ENCODE results near the gene FRY.
A peak's percentile ranks its signal among the peaks of the same experiment; 100 is the strongest.
"Not testable (repeated sequence)": the region's sequence is repeated elsewhere in the genome, so short reads cannot be mapped to it uniquely, and the experiment has no call there.

FRY gene

DNA sequence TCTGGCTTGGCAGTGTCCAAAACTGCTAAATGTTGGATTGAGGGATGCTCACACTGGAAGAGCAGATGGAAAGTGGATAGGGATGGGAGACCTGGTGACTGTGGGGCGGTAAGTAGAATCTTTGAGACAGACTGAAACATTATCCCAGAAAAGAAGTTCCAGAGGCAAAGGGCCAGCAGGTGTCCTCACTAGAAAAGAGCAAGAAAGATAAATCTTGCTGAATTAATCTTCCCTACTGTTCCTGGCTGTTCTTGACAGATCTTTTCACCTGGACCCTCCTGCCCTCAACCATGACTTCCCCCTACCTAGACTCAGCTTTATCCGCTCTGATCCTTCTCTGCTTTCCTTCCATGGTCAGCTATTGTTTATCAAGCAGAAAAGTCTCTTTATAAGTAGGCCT, 35.0 kb upstream of the FRY start:
- CTCF ChIA-PET, result no interaction called here
- DNase-seq (ENCODE audit: low spot score), result no peak
- TF ChIP-seq, protein P1, sequence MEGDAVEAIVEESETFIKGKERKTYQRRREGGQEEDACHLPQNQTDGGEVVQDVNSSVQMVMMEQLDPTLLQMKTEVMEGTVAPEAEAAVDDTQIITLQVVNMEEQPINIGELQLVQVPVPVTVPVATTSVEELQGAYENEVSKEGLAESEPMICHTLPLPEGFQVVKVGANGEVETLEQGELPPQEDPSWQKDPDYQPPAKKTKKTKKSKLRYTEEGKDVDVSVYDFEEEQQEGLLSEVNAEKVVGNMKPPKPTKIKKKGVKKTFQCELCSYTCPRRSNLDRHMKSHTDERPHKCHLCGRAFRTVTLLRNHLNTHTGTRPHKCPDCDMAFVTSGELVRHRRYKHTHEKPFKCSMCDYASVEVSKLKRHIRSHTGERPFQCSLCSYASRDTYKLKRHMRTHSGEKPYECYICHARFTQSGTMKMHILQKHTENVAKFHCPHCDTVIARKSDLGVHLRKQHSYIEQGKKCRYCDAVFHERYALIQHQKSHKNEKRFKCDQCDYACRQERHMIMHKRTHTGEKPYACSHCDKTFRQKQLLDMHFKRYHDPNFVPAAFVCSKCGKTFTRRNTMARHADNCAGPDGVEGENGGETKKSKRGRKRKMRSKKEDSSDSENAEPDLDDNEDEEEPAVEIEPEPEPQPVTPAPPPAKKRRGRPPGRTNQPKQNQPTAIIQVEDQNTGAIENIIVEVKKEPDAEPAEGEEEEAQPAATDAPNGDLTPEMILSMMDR (conservative IDR thresholded peaks at IDR 0.05; ENCODE audit: low read depth), result no peak
- POLR2A ChIA-PET (ENCODE audit: low non-redundant PET), result no interaction called here
- no peak overlapping the region for H3K27ac ChIP-seq

DNA sequence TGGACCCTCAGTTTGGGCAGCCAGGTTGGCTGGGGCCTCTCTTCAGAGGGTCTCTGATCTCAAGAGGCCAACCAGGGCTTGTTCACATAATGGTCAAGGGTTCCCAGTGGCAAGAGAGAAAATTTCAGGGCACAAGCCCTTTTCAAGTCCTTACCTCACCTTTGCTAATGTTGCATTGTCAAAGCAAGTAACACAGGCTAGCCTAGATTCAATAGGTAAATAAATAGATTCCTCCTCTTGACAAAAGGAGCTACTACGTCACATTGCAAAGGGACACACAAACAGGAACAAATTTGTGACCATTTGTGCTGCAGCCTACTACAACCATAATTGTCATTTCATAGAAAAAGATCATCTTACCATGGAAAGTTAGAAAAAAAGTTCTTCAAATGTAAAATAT, 33.9 kb upstream of the FRY start:
- DNase-seq (ENCODE audit: low spot score), result no peak
- ChIA-PET POLR2A (ENCODE audit: low non-redundant PET) (no interaction called here), CTCF (no interaction called here)
- TF ChIP-seq, protein P1 (conservative IDR thresholded peaks at IDR 0.05; ENCODE audit: low read depth), result no peak
- no peak overlapping the region for H3K27ac ChIP-seq

DNA sequence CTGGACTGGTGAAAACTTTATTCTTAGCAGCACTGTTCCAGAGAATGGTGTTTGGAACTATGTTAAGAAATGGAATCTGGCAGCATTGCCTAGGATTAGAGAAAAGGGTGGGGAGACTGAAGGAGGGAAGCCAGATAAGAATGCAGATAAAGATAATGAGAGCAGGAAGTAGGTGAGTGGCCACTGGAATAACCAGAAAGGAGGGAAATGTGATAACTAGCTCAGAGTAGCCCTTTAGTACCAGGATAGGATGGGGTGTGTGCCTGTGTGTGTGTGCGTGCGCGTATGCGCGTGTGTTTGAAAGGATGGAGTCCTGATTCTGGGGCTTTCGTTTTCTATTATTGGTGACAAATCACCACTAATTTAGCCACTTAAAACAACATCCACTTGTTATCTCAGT, 33.4 kb upstream of the FRY start:
- no peak for DNase-seq (ENCODE audit: low spot score)
- no peak overlapping the region for H3K27ac ChIP-seq
- ChIA-PET CTCF (no interaction called here), POLR2A (ENCODE audit: low non-redundant PET) (no interaction called here)
- TF ChIP-seq, protein P1 (conservative IDR thresholded peaks at IDR 0.05; ENCODE audit: low read depth), result no peak

DNA sequence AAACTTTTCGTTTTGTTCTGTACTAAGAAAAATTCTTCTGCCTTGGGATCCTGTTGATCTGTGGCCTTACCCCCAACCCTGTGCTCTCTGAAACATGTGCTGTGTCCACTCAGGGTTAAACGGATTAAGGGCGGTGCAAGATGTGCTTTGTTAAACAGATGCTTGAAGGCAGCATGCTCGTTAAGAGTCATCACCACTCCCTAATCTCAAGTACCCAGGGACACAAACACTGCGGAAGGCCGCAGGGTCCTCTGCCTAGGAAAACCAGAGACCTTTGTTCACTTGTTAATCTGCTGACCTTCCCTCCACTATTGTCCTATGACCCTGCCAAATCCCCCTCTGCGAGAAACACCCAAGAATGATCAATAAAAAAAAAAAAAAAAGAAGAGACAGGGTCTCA, 30.8 kb upstream of the FRY start:
- POLR2A ChIA-PET (ENCODE audit: low non-redundant PET); DNase-seq (ENCODE audit: low spot score); H3K27ac ChIP-seq: not testable (repeated sequence)
- CTCF ChIA-PET, result interaction anchor here (0.5 kb wide), 1 partner anchor 108 kb away, joined by 3 read pairs; no protein-coding TSS in a partner anchor

DNA sequence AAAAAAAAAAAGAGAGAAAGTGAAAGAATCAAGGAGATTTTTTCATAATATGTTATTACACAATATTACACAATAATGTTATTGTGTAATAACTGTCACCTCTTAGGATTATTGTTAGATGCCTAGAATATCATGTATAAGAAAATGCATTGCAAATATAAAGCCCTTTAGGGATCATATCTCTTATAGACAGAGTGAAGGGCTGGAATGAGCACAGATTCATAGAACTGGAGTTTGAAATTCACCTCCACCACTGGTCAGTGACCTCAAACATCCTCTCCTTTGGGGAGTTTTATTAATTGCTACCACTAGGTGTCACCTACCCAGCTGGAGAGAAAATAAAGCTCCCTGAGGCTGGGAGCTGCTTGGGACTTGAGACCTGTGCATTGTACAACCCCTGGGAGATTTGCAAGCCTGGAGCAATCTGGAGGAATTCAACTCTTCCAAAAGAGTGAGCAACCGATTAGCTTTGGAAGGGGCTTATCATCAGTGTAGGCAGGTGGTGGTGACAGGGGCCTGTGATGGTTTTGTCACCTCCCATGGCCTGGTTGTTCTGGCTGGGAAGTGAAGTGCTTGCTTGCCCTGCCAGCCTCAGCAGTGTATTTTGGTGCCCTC, 30.3 kb upstream of the FRY start:
- CTCF ChIA-PET, result interaction anchor here (0.5 to 0.6 kb wide), 3 partner anchors 55 to 125 kb away, joined by 3 read pairs; no protein-coding TSS in a partner anchor
- POLR2A ChIA-PET (ENCODE audit: low non-redundant PET), result no interaction called here
- peak; percentile 55 for DNase-seq (ENCODE audit: low spot score)
- TF ChIP-seq, protein P1 (conservative IDR thresholded peaks at IDR 0.05; ENCODE audit: low read depth), result peak; percentile 39
- no peak overlapping the region for H3K27ac ChIP-seq

DNA sequence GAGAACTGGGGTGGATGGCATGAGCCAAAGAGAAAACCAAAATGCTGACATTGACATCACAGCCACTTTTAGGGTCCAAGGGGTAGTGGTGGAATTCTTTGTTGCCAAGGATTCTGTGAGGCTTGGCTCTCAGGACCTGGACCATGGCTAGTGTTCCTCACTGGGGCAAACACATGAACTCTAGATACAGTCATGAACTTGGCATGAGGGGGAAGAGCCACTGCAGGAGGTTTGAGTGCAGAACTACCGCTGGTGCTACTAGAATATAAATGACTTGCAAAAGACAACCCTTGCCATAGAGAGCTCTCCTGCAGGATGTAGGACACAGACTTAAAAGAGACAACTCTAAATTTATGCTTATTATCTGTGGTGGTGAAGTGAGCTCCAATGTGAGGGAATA, 29.8 kb upstream of the FRY start:
- POLR2A ChIA-PET (ENCODE audit: low non-redundant PET), result no interaction called here
- CTCF ChIA-PET, result interaction anchor here (0.6 to 0.7 kb wide), 3 partner anchors 50 to 126 kb away, joined by 3 read pairs; no protein-coding TSS in a partner anchor
- H3K27ac ChIP-seq, result no peak overlapping the region
- TF ChIP-seq, protein P1 (conservative IDR thresholded peaks at IDR 0.05; ENCODE audit: low read depth), result no peak
- no peak for DNase-seq (ENCODE audit: low spot score)

DNA sequence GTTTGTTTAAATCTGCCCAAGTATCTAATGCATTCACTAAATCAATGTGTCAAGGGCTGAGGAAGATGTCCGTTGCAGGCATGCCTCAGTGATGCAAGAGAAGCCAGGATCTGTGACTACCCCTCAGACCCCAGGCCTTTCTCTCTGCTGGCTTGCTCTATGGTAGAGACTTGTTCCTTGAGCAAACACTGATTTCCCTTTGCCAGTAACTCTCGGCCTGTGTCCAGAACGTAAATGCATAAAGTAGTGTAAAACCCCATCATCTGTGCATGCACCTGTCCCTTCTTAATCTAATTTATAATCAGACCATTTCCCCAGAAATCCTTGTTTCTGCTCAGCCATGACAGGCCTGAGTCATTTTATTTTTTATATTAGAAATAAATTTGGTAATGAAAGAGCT, 28.7 kb upstream of the FRY start:
- TF ChIP-seq, protein P1 (conservative IDR thresholded peaks at IDR 0.05; ENCODE audit: low read depth), result no peak
- no peak overlapping the region for H3K27ac ChIP-seq
- CTCF ChIA-PET, result interaction anchor here (0.7 kb wide), 1 partner anchor 299 kb away, joined by 5 read pairs; no protein-coding TSS in a partner anchor
- POLR2A ChIA-PET (ENCODE audit: low non-redundant PET), result no interaction called here
- DNase-seq (ENCODE audit: low spot score), result no peak

Data from RWPE1 (cell line).